NCI-H128 (cell line): ENCODE measurements around the gene UMODL1.

Experiments
- DNase-seq: peaks from one replicate; lab custom pipeline; 2025; ENCODE audit not compliant: unreplicated experiment; lab: John Stamatoyannopoulos, UW

Gene UMODL1

GRCh38 chr21:42071146-42071737, at the start of gene UMODL1:
UMODL1 (plus strand) TSS chr21:42071317; CDS start chr21:42071317, 0 bp downstream.
- DNase-seq, result no peak

- no peak for DNase-seq
These were observed 49.6 kb upstream of the UMODL1 start for GRCh38 chr21:42021371-42022090.

GRCh38 chr21:42022091-42022430, 49.1 kb upstream of the UMODL1 start:
- DNase-seq, result no peak

- DNase-seq, result no peak
These were observed 48.2 kb upstream of the UMODL1 start for GRCh38 chr21:42022906-42023305.

GRCh38 chr21:42025376-42026081, 45.6 kb upstream of the UMODL1 start:
- DNase-seq, result no peak

- no peak for DNase-seq
These were observed 45.1 kb upstream of the UMODL1 start for GRCh38 chr21:42026082-42026435.

- no peak for DNase-seq
These were observed 43.9 kb upstream of the UMODL1 start for GRCh38 chr21:42027085-42027821.

- no peak for DNase-seq
These were observed 43.0 kb upstream of the UMODL1 start for GRCh38 chr21:42027822-42028765.

GRCh38 chr21:42028766-42029425, 42.2 kb upstream of the UMODL1 start:
- DNase-seq, result no peak

- DNase-seq, result no peak
These were observed 40.8 kb upstream of the UMODL1 start for GRCh38 chr21:42030311-42030710.

- DNase-seq, result no peak
These were observed 39.9 kb upstream of the UMODL1 start for GRCh38 chr21:42031241-42031640.

- no peak for DNase-seq
These were observed 39.3 kb upstream of the UMODL1 start for GRCh38 chr21:42031816-42032215.

- DNase-seq, result no peak
These were observed 38.9 kb upstream of the UMODL1 start for GRCh38 chr21:42032266-42032665.

GRCh38 chr21:42032968-42033367, 38.1 kb upstream of the UMODL1 start:
- DNase-seq, result no peak

GRCh38 chr21:42036313-42036712, 34.8 kb upstream of the UMODL1 start:
- no peak for DNase-seq

- DNase-seq, result no peak
These were observed 33.6 kb upstream of the UMODL1 start for GRCh38 chr21:42037516-42037915.

- DNase-seq, result no peak
These were observed 33.2 kb upstream of the UMODL1 start for GRCh38 chr21:42037943-42038342.

GRCh38 chr21:42038393-42038792, 32.7 kb upstream of the UMODL1 start:
- no peak for DNase-seq

- DNase-seq, result no peak
These were observed 32.2 kb upstream of the UMODL1 start for GRCh38 chr21:42038826-42039425.

GRCh38 chr21:42039470-42039901, 31.6 kb upstream of the UMODL1 start:
- DNase-seq, result no peak
